C1 segment of cervical spinal cord (tissue), 14 donors: ENCODE data around the gene SLC6A8.
A peak's percentile ranks its signal among the peaks of the same experiment; 100 is the strongest.
"Not testable (repeated sequence)": the region's sequence is repeated elsewhere in the genome, so short reads cannot be mapped to it uniquely, and the experiment has no call there.

ENCODE experiments used
- DNase-seq, 14 donors: peaks; one replicate each; lab custom pipeline; 2025; lab: John Stamatoyannopoulos, UW

Gene SLC6A8

GRCh38 chrX:153671589-153672530, 15.9 kb upstream of the SLC6A8 start:
- no peak for DNase-seq

DNA sequence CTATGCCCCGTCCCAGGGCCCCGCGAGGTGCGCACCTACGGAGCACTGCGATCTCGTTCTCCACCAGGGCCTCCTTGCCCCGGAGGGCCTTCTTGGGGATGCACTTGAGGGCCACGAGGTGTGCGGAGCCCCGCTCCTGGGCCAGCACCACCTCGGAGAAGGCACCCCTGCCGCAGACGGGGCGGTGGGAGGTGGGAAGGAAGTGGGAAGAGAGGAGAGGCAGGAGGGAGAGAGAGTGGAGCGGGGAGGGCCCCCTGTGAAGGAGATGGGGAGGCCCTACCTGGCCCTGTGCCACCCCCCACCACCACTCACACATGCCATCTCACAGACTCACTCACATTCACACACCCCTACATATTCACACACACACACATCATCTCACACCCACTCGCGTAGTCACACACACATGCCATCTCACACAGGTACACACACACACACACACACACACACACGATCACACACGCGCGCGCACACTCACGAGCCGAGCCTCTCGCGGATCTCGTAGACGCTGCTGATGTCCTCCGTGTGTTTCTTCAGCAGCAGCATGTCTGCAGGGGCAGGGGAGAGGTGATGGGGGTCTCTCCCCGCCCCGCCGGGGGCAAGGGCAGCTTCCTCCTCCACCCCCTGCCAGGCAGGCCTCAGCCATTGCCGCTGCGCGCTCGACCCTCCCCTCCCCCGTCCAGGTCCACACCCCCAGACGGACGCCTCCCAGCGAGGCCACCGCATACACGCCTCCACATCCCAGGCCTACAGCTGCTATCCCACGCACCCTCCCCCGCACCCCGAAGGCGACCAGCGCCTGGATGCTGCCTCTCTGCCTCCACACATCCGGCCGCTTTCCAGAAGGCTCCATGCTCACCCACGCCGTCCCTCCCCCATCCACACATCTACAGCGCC, 14.9 kb upstream of the SLC6A8 start:
- no peak for DNase-seq

- no peak for DNase-seq
These were observed 14.1 kb upstream of the SLC6A8 start, which contains the start of gene PNCK for GRCh38 chrX:153673428-153674218. PNCK (minus strand) TSS chrX:153673813; CDS start chrX:153673076, 737 bp downstream.

- DNase-seq = no peak
These were observed 13.4 kb upstream of the SLC6A8 start for GRCh38 chrX:153674219-153674851.

GRCh38 chrX:153681175-153681574, 6.6 kb upstream of the SLC6A8 start:
- DNase-seq = no peak

DNA sequence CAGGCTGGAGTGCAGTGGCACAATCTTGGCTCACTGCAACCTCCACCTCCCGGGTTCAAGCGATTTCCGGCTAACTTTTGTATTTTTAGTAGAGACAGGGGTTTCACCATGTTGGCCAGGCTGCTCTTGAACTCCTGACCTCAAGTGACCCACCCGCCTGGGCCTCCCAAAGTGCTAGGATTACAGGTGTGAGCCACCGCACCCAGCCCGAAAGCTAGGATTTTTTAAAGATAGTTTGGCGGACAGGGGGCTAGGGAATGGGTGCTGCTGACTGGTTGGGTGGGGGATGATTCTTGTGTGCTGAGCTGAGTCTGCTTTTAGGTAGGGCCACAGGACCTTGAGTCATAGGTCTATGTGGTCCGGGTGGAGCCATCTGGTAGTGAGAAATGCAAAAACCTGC, 4.2 kb upstream of the SLC6A8 start:
- DNase-seq = not testable (repeated sequence)

DNA sequence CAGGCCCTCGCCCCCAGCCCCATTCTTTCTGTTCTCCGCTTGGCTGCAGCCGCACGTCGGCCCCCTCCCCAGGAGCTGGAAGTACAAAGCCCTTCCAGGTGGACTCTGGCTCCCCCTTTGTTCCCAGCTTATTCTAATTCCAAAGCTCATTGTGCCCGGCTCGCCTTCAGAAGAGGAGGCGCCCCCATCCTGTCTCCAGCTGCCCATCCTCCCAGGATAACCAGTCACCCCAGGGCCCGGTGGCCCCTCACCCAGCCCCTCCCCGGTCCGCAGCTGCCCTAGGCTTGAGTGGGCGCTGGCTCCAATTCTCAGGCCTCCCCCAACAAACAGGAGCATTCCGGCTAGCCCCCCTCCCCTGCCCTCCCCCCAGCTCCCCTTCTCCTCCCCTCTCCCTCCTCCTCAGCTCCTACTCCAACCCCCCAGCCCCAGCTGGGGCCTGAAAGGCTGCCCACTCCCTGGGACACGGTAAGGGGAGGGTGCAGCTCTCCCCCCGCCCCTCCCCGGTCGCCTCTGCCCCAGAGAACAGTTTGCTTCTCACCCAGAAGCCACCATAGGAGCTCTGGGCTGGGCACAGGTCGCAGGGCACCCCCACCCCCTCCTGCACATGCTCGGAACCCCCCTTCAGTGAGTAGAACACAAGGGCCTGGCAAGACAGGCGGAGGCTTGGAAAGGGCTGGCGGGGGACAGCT, 3.1 kb upstream of the SLC6A8 start:
- no peak for DNase-seq

- DNase-seq = no peak
These were observed 2.6 kb upstream of the SLC6A8 start for GRCh38 chrX:153685156-153685536.

GRCh38 chrX:153685751-153686696, 1.7 kb upstream of the SLC6A8 start:
- DNase-seq = no peak

DNA sequence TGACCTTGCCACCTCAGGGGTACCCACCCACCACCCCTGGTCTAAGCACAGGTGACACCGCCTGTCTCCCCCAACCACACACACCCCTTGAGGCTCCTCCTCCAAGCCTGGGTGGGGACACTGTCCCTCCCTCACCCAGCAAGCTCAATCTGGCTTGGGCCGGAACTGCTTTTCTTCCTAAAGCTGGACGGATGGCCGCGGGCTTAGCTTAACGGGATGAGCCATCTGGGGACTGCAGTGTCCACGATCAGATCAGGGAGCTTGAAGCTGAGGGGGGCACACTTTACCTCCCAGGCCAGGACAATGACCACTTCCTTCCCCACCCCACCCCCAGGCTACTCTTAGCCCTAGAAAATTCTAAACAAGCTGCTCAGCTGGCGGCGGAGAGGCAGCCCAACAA, 1.0 kb upstream of the SLC6A8 start:
- no peak for DNase-seq

GRCh38 chrX:153688071-153688470, 345 bp downstream of the SLC6A8 start:
- DNase-seq = no peak

DNA sequence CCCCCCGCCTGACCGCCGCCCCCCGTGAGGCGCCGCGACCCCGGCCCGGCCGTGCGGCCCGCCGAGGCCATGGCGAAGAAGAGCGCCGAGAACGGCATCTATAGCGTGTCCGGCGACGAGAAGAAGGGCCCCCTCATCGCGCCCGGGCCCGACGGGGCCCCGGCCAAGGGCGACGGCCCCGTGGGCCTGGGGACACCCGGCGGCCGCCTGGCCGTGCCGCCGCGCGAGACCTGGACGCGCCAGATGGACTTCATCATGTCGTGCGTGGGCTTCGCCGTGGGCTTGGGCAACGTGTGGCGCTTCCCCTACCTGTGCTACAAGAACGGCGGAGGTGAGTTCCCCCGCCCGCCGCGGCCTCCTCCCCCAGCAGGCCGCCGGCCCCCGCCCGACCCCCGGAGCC, 780 bp downstream of the SLC6A8 start:
- DNase-seq = no peak

DNA sequence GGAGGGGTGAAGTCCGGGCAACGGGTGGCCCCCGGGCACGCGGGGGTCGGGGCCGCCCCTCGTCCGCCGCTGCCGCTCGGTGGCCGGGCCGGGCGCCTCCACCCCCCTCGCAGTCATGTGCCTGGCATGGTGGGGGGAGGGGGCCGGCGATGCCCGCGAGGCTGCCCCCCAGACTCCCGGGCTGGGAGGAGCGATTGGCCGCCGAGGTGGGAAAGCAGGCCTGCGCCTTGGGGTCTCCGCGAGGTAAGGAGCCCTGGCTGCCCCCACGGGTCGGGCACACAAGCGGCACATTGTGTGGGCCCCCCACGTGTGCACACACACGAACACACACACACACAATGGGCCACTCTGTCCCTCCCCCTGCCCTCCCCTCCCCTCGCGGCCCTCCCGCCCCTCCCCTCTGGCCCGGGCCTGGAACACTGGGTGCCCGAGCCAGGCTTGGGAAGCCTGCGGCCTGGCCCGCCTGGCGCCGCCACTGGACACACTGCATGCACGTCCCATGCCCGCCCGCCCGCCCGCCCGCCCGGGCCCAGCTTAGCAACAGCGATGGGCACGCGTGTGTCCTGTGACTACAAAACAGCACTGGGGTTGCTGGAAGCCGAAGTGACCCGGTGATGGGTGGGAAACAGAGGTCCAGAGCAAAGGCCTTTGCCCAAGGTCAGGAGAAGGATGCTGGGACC, 1.3 kb downstream of the SLC6A8 start:
- DNase-seq = peak in 12 of 14 donors; percentile 28 to 82 (median 60)

- DNase-seq = no peak
These were observed 2.1 kb downstream of the SLC6A8 start for GRCh38 chrX:153689654-153690465.

DNA sequence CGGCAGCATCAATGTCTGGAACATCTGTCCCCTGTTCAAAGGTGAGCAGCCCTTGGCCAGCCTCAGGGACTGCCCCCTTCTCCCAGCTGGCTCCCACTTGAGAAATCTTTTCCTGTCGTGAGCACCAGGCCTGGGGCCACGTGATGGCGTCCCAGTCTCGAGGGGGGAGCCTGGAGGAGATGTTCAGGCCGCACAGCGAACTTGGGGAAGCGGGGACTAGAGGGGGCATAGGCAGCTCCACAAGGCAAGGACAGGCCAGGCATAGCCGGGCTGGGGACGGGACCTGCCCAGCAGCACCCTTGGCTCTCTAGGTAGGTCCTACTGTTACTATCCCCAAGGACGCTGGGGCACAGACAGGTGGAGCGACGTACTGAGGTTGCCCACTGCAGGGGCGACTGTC, 2.7 kb downstream of the SLC6A8 start:
- DNase-seq = no peak

GRCh38 chrX:153691032-153691827, 3.5 kb downstream of the SLC6A8 start:
- not testable (repeated sequence) for DNase-seq

DNA sequence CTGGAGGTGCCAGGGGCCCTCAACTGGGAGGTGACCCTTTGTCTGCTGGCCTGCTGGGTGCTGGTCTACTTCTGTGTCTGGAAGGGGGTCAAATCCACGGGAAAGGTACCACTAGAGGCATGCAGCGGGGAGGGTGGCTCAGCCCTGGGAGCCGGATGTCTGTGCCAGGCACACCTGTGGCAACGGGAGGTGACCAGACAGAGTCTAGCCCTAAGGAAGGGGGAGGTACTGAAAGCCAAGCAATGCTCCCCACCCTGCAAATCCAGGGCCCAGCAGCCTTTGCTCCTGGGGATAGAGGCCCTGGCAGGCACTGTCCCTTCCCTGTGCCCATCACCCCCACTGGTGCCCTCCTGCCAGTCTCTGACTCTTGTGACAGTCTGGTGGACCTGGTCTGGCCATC, 4.3 kb downstream of the SLC6A8 start:
- DNase-seq = no peak
